Measurements from ENCODE around the gene SYT7.

The SYT7 gene

GRCh38 chr11:61609980-61610366, 29.1 kb upstream of the SYT7 start:
- TF ChIP-seq CTCF (IDR thresholded peaks at IDR 0.05; ENCODE audit: low read depth, low read length): peak; percentile 6
- no peak for TF ChIP-seq MAX (IDR thresholded peaks at IDR 0.05; ENCODE audit: low read depth, low read length)
- TF ChIP-seq MYC (IDR thresholded peaks at IDR 0.05; ENCODE audit: low read depth, low read length): no peak
- peak; percentile 82 for DNase-seq (ENCODE audit: low read depth)
- no peak overlapping the region for H3K4me3 ChIP-seq (ENCODE audit: low read depth, low read length)

GRCh38 chr11:61609000-61609979, 28.4 kb upstream of the SYT7 start:
- no peak for DNase-seq (ENCODE audit: low read depth)
- H3K4me3 ChIP-seq (ENCODE audit: low read depth, low read length): no peak overlapping the region
- TF ChIP-seq CTCF (IDR thresholded peaks at IDR 0.05; ENCODE audit: low read depth, low read length): no peak
- TF ChIP-seq POLR2A (IDR thresholded peaks at IDR 0.05; ENCODE audit: extremely low read depth, insufficient read length): no peak
- TF ChIP-seq MYC (IDR thresholded peaks at IDR 0.05; ENCODE audit: low read depth, low read length): no peak
- no peak for TF ChIP-seq MAX (IDR thresholded peaks at IDR 0.05; ENCODE audit: low read depth, low read length)

DNA sequence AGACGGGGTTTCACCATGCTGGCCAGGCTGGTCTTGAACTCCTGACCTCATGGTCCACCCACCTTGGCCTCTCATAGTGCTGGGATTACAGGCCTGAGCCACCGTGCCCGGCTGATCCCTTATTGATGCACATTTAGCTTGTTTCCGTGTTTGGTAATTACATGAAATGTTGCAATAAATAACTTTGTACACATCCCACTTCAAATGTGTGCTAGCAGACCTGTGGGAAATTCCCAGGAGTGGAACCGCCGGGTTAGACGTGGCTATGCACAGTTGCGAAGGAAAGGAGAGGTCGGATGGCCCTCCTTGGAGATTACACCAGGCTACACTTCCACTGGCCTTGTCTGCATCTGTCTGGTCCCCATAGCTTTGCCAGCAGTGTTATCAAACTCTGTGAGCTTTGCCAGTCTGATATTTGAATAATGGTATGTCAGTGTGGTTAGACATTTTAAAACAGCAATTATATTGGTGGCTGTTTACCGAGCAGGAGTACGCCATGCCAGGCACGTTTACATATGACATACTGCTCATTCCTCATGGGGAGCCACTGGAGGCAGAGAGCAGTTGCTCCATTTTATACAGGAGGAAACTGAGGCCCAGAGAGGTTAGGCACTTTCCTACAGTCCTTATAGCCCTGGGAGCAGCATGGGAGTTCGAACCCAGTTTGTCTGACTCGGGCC, 27.2 kb upstream of the SYT7 start:
- no peak overlapping the region for H3K4me3 ChIP-seq (ENCODE audit: low read depth, low read length)
- TF ChIP-seq CTCF (IDR thresholded peaks at IDR 0.05; ENCODE audit: low read depth, low read length) (no peak), POLR2A (IDR thresholded peaks at IDR 0.05; ENCODE audit: extremely low read depth, insufficient read length) (no peak), MYC (IDR thresholded peaks at IDR 0.05; ENCODE audit: low read depth, low read length) (no peak), MAX (IDR thresholded peaks at IDR 0.05; ENCODE audit: low read depth, low read length) (no peak)
- no peak for DNase-seq (ENCODE audit: low read depth)

DNA sequence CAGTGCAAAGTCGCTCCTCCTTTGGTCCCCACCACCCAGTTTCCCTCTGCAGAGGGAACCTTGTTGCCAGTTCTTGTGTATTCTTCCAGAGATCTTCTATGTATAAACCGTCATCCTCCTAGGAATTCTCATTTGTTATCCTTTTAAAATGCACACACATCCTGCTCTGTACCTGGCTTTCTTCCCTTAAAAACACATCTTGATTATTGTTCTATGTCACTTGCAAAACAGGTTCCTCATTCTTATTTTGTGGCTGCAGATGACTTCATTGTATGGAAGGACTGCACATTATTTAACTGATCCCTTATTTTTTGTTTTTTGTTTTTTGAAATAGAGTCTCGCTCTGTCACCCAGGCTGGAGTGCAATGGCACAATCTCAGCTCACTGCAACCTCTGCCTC, 26.6 kb upstream of the SYT7 start:
- H3K4me3 ChIP-seq (ENCODE audit: low read depth, low read length): no peak overlapping the region
- DNase-seq (ENCODE audit: low read depth): no peak
- no peak for TF ChIP-seq POLR2A (IDR thresholded peaks at IDR 0.05; ENCODE audit: extremely low read depth, insufficient read length)
- no peak for TF ChIP-seq CTCF (IDR thresholded peaks at IDR 0.05; ENCODE audit: low read depth, low read length)
- TF ChIP-seq MYC (IDR thresholded peaks at IDR 0.05; ENCODE audit: low read depth, low read length): no peak
- TF ChIP-seq MAX (IDR thresholded peaks at IDR 0.05; ENCODE audit: low read depth, low read length): no peak

DNA sequence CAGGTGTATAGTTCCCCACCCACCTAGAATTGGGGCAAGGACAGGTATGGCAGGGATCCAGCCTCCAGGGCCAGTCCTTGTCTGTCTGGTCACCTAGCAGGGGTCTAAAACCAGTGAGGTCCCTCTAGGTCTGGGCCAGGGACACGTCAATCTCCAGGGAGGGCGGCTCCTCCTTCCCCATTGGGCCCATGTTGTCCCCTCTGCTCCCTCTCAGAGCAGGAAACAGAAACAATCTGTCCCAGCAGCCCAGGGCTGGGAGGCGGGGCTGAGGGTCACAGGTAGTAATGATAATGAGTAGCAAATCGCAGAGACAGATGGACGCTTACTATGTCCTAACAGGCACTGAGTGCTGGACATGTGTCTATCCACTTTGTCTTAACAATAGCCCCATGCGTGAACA, 22.8 kb upstream of the SYT7 start:
- no peak overlapping the region for H3K4me3 ChIP-seq (ENCODE audit: low read depth, low read length)
- no peak for DNase-seq (ENCODE audit: low read depth)
- no peak for TF ChIP-seq CTCF (IDR thresholded peaks at IDR 0.05; ENCODE audit: low read depth, low read length)
- no peak for TF ChIP-seq POLR2A (IDR thresholded peaks at IDR 0.05; ENCODE audit: extremely low read depth, insufficient read length)
- no peak for TF ChIP-seq MAX (IDR thresholded peaks at IDR 0.05; ENCODE audit: low read depth, low read length)
- TF ChIP-seq MYC (IDR thresholded peaks at IDR 0.05; ENCODE audit: low read depth, low read length): no peak

Data from NB4 (cell line).